ENCODE data around the gene FKBP1A. TPM values are rescaled to one million over a fixed set of nuclear protein-coding genes. Genes with fewer than 3 reads are reported as not detected.
A peak's percentile ranks its signal among the peaks of the same experiment; 100 is the strongest.

FKBP1A gene
- total RNA-seq, 2 donors from 2014 or later: 178 to 294 TPM

DNA sequence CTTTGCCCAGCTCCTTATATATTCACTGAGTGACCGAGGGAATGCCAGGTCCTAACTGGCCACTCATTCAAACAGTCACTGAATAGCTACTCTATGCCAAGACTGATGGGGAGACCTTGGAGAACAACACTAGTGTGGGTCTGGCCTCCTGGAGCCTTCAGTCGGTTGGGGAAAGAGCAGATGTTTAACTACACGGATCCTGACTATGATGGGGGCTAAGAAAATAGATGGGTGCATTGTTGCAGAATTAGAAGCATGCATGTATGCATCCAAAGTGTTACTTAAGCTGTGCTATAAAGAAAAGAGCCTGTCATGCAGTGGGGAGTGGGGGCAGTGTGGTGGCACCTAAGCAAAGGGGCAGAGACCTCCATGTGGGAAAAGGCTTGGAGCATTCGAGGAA lies 6.5 kb downstream of the FKBP1A start:
- Mint-ChIP-seq H3K4me1 (peaks cover 62% of the 10 kb centered on the region), H3K27me3 (no peaks in the 10 kb centered on the region), H3K27ac (peak overlapping the region; percentile 9), H3K4me3 (peak overlapping the region; percentile 3), H3K9me3 (no peaks in the 10 kb centered on the region), H3K36me3 (ENCODE audit: low read depth) (peaks cover 98% of the 10 kb centered on the region)
- no peak for ATAC-seq (replicated peaks)

GRCh38 chr20:1383623-1384404 lies 9.0 kb downstream of the FKBP1A start:
- no peaks in the 10 kb centered on the region for H3K9me3 Mint-ChIP-seq
- H3K27me3 Mint-ChIP-seq: no peaks in the 10 kb centered on the region
- peaks cover 63% of the 10 kb centered on the region for H3K4me1 Mint-ChIP-seq
- peaks cover 98% of the 10 kb centered on the region for H3K36me3 Mint-ChIP-seq (ENCODE audit: low read depth)
- no peak overlapping the region for H3K27ac Mint-ChIP-seq
- no peak overlapping the region for H3K4me3 Mint-ChIP-seq
- no peak for ATAC-seq (replicated peaks)

DNA sequence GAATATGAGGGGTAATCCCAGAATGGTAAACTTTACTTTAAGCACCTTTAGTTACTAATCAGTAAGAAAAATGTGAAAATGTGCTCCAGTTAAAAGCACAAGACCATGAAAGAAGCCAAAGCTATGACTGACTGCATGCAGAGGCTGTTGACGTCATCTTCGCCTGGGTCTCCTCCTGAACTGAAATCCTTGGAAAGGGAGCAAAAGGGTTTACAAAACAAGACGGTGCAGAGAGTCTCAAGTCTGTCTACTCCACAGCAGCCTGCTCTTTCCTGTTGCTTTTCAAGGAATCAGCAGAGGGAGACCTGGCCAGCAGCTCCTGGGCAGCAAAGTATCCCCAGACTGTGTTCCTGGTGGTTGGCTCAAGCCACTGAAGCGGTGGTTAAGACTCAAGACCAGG lies 10.2 kb downstream of the FKBP1A start:
- Mint-ChIP-seq H3K27ac (no peak overlapping the region), H3K9me3 (no peaks in the 10 kb centered on the region), H3K4me1 (peaks cover 64% of the 10 kb centered on the region), H3K4me3 (no peak overlapping the region), H3K36me3 (ENCODE audit: low read depth) (peaks cover 98% of the 10 kb centered on the region), H3K27me3 (no peaks in the 10 kb centered on the region)
- ATAC-seq (replicated peaks): no peak

DNA sequence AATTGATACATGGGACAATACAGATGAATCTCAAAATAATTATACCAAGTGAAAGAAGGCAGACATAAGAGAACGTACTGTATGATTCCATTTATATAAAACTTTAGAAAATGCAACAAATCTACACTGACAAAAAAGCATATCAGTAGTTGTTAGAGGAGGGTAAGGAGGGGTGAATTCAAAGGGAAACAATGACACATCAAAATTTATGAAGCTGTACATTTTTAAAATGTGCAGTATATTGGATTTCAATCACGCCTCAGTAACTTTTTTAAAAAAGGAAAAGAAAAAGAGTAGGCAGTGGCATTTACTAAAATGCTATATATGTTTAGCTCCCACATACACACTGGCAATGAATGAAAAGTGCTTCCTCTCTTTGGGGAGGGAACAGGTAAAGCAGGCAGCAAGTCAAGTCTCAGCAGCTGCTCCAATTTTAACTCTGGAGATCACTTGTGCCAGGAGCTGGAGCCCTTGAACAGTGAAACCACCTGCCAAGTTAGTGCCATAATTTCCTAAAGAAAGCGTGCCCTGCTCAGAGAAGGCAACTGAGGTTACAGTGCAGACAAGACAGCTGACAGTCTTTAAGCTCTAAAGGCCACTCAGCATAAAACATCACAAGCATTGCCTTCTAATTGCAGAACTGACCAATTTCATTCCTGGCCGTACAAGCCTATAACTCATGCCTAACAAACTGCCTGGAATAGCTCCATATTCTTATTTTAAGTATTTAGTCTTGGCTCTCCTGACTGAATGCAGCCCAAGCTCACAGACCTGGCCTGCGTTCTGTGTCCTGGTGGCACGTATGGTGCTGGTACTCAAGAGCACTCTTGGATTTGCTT lies 10.9 kb downstream of the FKBP1A start:
- H3K36me3 Mint-ChIP-seq (ENCODE audit: low read depth): peaks cover 98% of the 10 kb centered on the region
- H3K9me3 Mint-ChIP-seq: no peaks in the 10 kb centered on the region
- no peak for ATAC-seq (replicated peaks)
- H3K27me3 Mint-ChIP-seq: no peaks in the 10 kb centered on the region
- H3K4me1 Mint-ChIP-seq: peaks cover 70% of the 10 kb centered on the region
- no peak overlapping the region for H3K27ac Mint-ChIP-seq
- no peak overlapping the region for H3K4me3 Mint-ChIP-seq

GRCh38 chr20:1378735-1379125 lies 14.1 kb downstream of the FKBP1A start:
- Mint-ChIP-seq H3K9me3 (no peaks in the 10 kb centered on the region), H3K36me3 (ENCODE audit: low read depth) (peaks cover 99% of the 10 kb centered on the region), H3K4me3 (peak overlapping the region; percentile 79), H3K4me1 (peaks cover 71% of the 10 kb centered on the region), H3K27ac (peak overlapping the region; percentile 74), H3K27me3 (no peaks in the 10 kb centered on the region)
- ATAC-seq (replicated peaks): no peak

GRCh38 chr20:1377984-1378734 lies 14.7 kb downstream of the FKBP1A start:
- peaks cover 99% of the 10 kb centered on the region for H3K36me3 Mint-ChIP-seq (ENCODE audit: low read depth)
- H3K4me1 Mint-ChIP-seq: peaks cover 73% of the 10 kb centered on the region
- ATAC-seq (replicated peaks): peak; percentile 77
- peak overlapping the region; percentile 79 for H3K4me3 Mint-ChIP-seq
- peak overlapping the region; percentile 98 for H3K27ac Mint-ChIP-seq
- no peaks in the 10 kb centered on the region for H3K27me3 Mint-ChIP-seq
- H3K9me3 Mint-ChIP-seq: no peaks in the 10 kb centered on the region

DNA sequence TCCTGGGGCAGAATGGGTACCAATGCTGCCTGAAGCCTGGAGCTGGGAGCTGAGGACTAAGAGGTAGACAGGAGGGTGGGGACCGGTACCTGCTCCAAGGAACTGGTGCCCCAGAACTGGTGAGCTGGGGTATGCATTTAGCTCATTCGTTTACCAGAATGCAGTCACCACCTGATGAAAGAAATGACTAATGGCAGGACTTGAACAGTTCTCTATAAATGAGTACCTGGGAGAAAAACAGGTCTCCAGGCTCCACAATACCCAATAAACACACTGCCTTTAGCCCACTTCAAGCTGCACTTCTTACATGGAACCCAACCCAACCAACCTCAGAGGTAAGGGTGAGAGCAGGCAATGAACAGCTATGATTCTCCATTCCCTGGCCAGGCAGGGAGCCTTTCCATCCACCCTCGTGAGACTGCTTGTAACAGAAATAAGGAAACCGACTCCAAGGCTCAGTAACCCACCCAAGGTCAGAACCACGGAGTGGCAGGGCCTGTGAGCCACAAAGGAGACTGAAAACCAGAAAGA lies 15.4 kb downstream of the FKBP1A start:
- Mint-ChIP-seq H3K27me3 (no peaks in the 10 kb centered on the region), H3K27ac (peak overlapping the region; percentile 98), H3K36me3 (ENCODE audit: low read depth) (peaks cover 99% of the 10 kb centered on the region), H3K9me3 (no peaks in the 10 kb centered on the region), H3K4me1 (peaks cover 69% of the 10 kb centered on the region), H3K4me3 (peak overlapping the region; percentile 79)
- ATAC-seq (replicated peaks): peak; percentile 83

GRCh38 chr20:1376408-1377270 lies 16.2 kb downstream of the FKBP1A start:
- peak; percentile 20 for ATAC-seq (replicated peaks)
- no peaks in the 10 kb centered on the region for H3K27me3 Mint-ChIP-seq
- H3K4me1 Mint-ChIP-seq: peaks cover 65% of the 10 kb centered on the region
- H3K4me3 Mint-ChIP-seq: peak overlapping the region; percentile 79
- peak overlapping the region; percentile 98 for H3K27ac Mint-ChIP-seq
- peaks cover 99% of the 10 kb centered on the region for H3K36me3 Mint-ChIP-seq (ENCODE audit: low read depth)
- H3K9me3 Mint-ChIP-seq: no peaks in the 10 kb centered on the region

- Mint-ChIP-seq H3K27ac (peak overlapping the region; percentile 98), H3K4me3 (peak overlapping the region; percentile 79), H3K36me3 (ENCODE audit: low read depth) (peaks cover 99% of the 10 kb centered on the region), H3K9me3 (no peaks in the 10 kb centered on the region), H3K4me1 (peaks cover 58% of the 10 kb centered on the region), H3K27me3 (no peaks in the 10 kb centered on the region)
- ATAC-seq (replicated peaks): no peak
Measured at GRCh38 chr20:1376007-1376406, 16.8 kb downstream of the FKBP1A start.

DNA sequence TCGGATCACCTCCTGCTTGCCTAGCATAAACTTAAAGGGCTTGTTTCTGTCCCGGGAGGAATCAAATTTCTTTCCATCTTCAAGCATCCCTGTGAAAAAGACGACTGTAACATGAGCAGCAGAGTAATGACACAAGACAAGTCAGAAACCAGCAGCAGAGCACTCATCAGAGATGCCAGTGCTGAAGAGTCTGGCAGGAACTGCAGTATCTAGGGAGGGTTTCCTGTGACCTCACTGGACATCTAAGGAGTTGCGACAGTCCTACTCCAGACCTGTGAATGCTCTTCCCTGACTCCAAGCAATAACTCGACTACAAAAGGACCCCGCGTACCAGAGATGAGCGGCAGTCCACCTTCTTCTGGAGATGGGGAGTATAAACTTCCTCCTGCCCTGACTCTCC lies 17.3 kb downstream of the FKBP1A start:
- H3K4me1 Mint-ChIP-seq: peaks cover 54% of the 10 kb centered on the region
- H3K27me3 Mint-ChIP-seq: no peaks in the 10 kb centered on the region
- no peak for ATAC-seq (replicated peaks)
- peak overlapping the region; percentile 98 for H3K27ac Mint-ChIP-seq
- peak overlapping the region; percentile 79 for H3K4me3 Mint-ChIP-seq
- peaks cover 100% of the 10 kb centered on the region for H3K36me3 Mint-ChIP-seq (ENCODE audit: low read depth)
- no peaks in the 10 kb centered on the region for H3K9me3 Mint-ChIP-seq

- H3K9me3 Mint-ChIP-seq: no peaks in the 10 kb centered on the region
- H3K27ac Mint-ChIP-seq: peak overlapping the region; percentile 30
- no peaks in the 10 kb centered on the region for H3K27me3 Mint-ChIP-seq
- peaks cover 100% of the 10 kb centered on the region for H3K36me3 Mint-ChIP-seq (ENCODE audit: low read depth)
- ATAC-seq (replicated peaks): no peak
- peaks cover 41% of the 10 kb centered on the region for H3K4me1 Mint-ChIP-seq
- no peak overlapping the region for H3K4me3 Mint-ChIP-seq
Measured at GRCh38 chr20:1374246-1374645, 18.6 kb downstream of the FKBP1A start.

DNA sequence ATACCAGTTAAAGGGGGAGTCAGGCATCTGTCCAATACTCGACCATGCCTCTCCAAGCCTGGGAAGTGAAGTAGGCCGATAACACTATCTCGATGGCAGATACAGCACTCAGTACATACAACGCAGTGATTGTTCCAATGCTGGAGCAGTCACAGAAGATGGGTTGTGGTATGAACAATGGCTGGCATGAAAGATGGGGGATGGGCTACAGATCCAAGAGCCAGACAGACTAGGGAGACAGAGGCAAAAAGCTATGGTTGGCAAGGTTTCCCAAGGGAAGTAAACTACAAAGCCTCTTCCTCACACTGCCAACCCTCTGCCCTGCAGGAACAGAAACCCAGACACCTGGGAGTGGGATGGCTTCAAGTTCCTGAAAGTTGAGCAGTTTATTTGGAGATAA lies 19.2 kb downstream of the FKBP1A start:
- Mint-ChIP-seq H3K27me3 (no peaks in the 10 kb centered on the region), H3K36me3 (ENCODE audit: low read depth) (peaks cover 100% of the 10 kb centered on the region), H3K27ac (peak overlapping the region; percentile 30), H3K4me1 (peaks cover 36% of the 10 kb centered on the region), H3K9me3 (no peaks in the 10 kb centered on the region), H3K4me3 (no peak overlapping the region)
- no peak for ATAC-seq (replicated peaks)

DNA sequence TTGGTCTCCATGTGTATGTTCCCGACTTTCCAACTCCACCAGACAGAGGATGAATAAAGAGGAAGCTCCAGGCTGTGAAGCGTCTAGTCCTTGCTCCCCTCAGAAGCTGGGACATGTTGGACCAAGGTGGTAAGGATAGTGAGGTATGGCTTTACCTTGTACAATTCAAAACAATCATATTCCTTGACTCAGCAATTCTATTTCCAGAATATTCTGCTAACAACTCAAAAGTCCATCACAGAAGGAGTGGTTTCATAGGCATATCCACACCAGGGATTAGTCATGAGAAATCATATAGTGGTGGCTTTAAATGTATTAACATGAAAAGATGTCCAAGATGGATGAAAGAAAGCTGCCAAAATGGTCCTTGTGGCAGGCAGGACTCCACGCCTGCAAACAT lies 19.8 kb downstream of the FKBP1A start:
- Mint-ChIP-seq H3K4me1 (peaks cover 30% of the 10 kb centered on the region), H3K27me3 (no peaks in the 10 kb centered on the region), H3K27ac (peak overlapping the region; percentile 30), H3K4me3 (no peak overlapping the region), H3K36me3 (ENCODE audit: low read depth) (peaks cover 100% of the 10 kb centered on the region), H3K9me3 (no peaks in the 10 kb centered on the region)
- ATAC-seq (replicated peaks): no peak

All from activated T-helper 17 cell treated with anti-CD3 and anti-CD28 coated beads, Interleukin-2, amount 50 U/mL, for 72 hours (primary cell).